ENCODE measurements around the gene SVIP. TPM values are rescaled to one million over a fixed set of nuclear protein-coding genes. Genes with fewer than 3 reads are reported as not detected.

Gene SVIP
- total RNA-seq, 1 donor from 2014 or later = 15.9 TPM

GRCh38 chr11:22860241-22860640 lies 30.6 kb upstream of the SVIP start, which contains the start of gene CCDC179:
TSS of gene CCDC179 (minus strand) at chr11:22860474. CDS start at chr11:22860421, 53 bp downstream.
- TF ChIP-seq CTCF (IDR thresholded peaks at IDR 0.05; ENCODE audit: insufficient read depth, low read depth, low read length) = no peak
- TF ChIP-seq EZH2 (IDR thresholded peaks at IDR 0.05; ENCODE audit: insufficient read depth, low read length) = no peak
- H3K27me3 Mint-ChIP-seq (ENCODE audit: low read depth, unreplicated experiment) = no peaks in the 10 kb centered on the region

GRCh38 chr11:22859756-22860155 lies 30.2 kb upstream of the SVIP start:
- Histone ChIP-seq H3K79me2 (ENCODE audit: insufficient read depth, low read length) (no peaks in the 10 kb centered on the region), H3K27me3 (ENCODE audit: insufficient read depth, low read length) (no peaks in the 10 kb centered on the region), H3K9ac (ENCODE audit: low read length) (no peak overlapping the region), H3K4me2 (ENCODE audit: low read length) (no peak overlapping the region), H2AFZ (ENCODE audit: low read depth, low read length) (no peak overlapping the region), H4K20me1 (ENCODE audit: insufficient read depth, low read length) (no peaks in the 10 kb centered on the region), H3K9me3 (ENCODE audit: insufficient read depth, low read depth, low read length) (no peaks in the 10 kb centered on the region), H3K4me1 (ENCODE audit: insufficient read depth, low read length) (no peaks in the 10 kb centered on the region), H3K27ac (ENCODE audit: low read depth, low read length) (no peak overlapping the region), H3K36me3 (ENCODE audit: insufficient read depth, low read length) (no peaks in the 10 kb centered on the region), H3K4me3 (ENCODE audit: insufficient read depth, low read depth, low read length) (no peak overlapping the region)
- no peak for DNase-seq (ENCODE audit: low read depth)
- TF ChIP-seq EZH2 (IDR thresholded peaks at IDR 0.05; ENCODE audit: insufficient read depth, low read length) (no peak), CTCF (IDR thresholded peaks at IDR 0.05; ENCODE audit: insufficient read depth, low read depth, low read length) (no peak)
- Mint-ChIP-seq H3K9me3 (ENCODE audit: unreplicated experiment) (no peaks in the 10 kb centered on the region), H3K27me3 (ENCODE audit: low read depth, unreplicated experiment) (no peaks in the 10 kb centered on the region), H3K4me1 (ENCODE audit: low read depth, unreplicated experiment) (no peaks in the 10 kb centered on the region), H3K36me3 (ENCODE audit: low read depth, unreplicated experiment) (no peaks in the 10 kb centered on the region), H3K27ac (ENCODE audit: unreplicated experiment) (no peak overlapping the region), H3K4me3 (ENCODE audit: unreplicated experiment) (no peak overlapping the region)
- no peak for FAIRE-seq

More at GRCh38 chr11:22860241-22860640, 30.6 kb upstream of the SVIP start, which contains the start of gene CCDC179:
- Histone ChIP-seq H3K79me2 (ENCODE audit: insufficient read depth, low read length) (no peaks in the 10 kb centered on the region), H4K20me1 (ENCODE audit: insufficient read depth, low read length) (no peaks in the 10 kb centered on the region), H2AFZ (ENCODE audit: low read depth, low read length) (no peak within 1 kb of the TSS), H3K4me2 (ENCODE audit: low read length) (no peak within 1 kb of the TSS), H3K4me3 (ENCODE audit: insufficient read depth, low read depth, low read length) (no peak within 1 kb of the TSS), H3K27me3 (ENCODE audit: insufficient read depth, low read length) (no peaks in the 10 kb centered on the region), H3K9me3 (ENCODE audit: insufficient read depth, low read depth, low read length) (no peaks in the 10 kb centered on the region), H3K9ac (ENCODE audit: low read length) (no peak within 1 kb of the TSS), H3K27ac (ENCODE audit: low read depth, low read length) (no peak within 1 kb of the TSS), H3K4me1 (ENCODE audit: insufficient read depth, low read length) (no peaks in the 10 kb centered on the region), H3K36me3 (ENCODE audit: insufficient read depth, low read length) (no peaks in the 10 kb centered on the region)
- H3K9me3 Mint-ChIP-seq (ENCODE audit: unreplicated experiment) = no peaks in the 10 kb centered on the region
- no peaks in the 10 kb centered on the region for H3K4me1 Mint-ChIP-seq (ENCODE audit: low read depth, unreplicated experiment)
- FAIRE-seq (no peak), DNase-seq (ENCODE audit: low read depth) (no peak)
- H3K36me3 Mint-ChIP-seq (ENCODE audit: low read depth, unreplicated experiment) = no peaks in the 10 kb centered on the region
- no peak within 1 kb of the TSS for H3K4me3 Mint-ChIP-seq (ENCODE audit: unreplicated experiment)
- H3K27ac Mint-ChIP-seq (ENCODE audit: unreplicated experiment) = no peak within 1 kb of the TSS

- H3K36me3 ChIP-seq (ENCODE audit: insufficient read depth, low read length) = no peaks in the 10 kb centered on the region
- no peaks in the 10 kb centered on the region for H3K9me3 Mint-ChIP-seq (ENCODE audit: unreplicated experiment)
- no peaks in the 10 kb centered on the region for H4K20me1 ChIP-seq (ENCODE audit: insufficient read depth, low read length)
- H3K4me1 ChIP-seq (ENCODE audit: insufficient read depth, low read length) = no peaks in the 10 kb centered on the region
- no peak overlapping the region for H3K4me3 Mint-ChIP-seq (ENCODE audit: unreplicated experiment)
- no peak overlapping the region for H3K9ac ChIP-seq (ENCODE audit: low read length)
- no peak overlapping the region for H3K27ac ChIP-seq (ENCODE audit: low read depth, low read length)
- H3K4me3 ChIP-seq (ENCODE audit: insufficient read depth, low read depth, low read length) = no peak overlapping the region
- no peak for DNase-seq (ENCODE audit: low read depth)
- H3K4me2 ChIP-seq (ENCODE audit: low read length) = no peak overlapping the region
- no peak for TF ChIP-seq CTCF (IDR thresholded peaks at IDR 0.05; ENCODE audit: insufficient read depth, low read depth, low read length)
- no peak for TF ChIP-seq EZH2 (IDR thresholded peaks at IDR 0.05; ENCODE audit: insufficient read depth, low read length)
- no peaks in the 10 kb centered on the region for H3K9me3 ChIP-seq (ENCODE audit: insufficient read depth, low read depth, low read length)
- H3K36me3 Mint-ChIP-seq (ENCODE audit: low read depth, unreplicated experiment) = no peaks in the 10 kb centered on the region
- H3K27ac Mint-ChIP-seq (ENCODE audit: unreplicated experiment) = no peak overlapping the region
- no peaks in the 10 kb centered on the region for H3K27me3 ChIP-seq (ENCODE audit: insufficient read depth, low read length)
- H3K79me2 ChIP-seq (ENCODE audit: insufficient read depth, low read length) = no peaks in the 10 kb centered on the region
- H3K27me3 Mint-ChIP-seq (ENCODE audit: low read depth, unreplicated experiment) = no peaks in the 10 kb centered on the region
- no peaks in the 10 kb centered on the region for H3K4me1 Mint-ChIP-seq (ENCODE audit: low read depth, unreplicated experiment)
- no peak for FAIRE-seq
- H2AFZ ChIP-seq (ENCODE audit: low read depth, low read length) = no peak overlapping the region
These were observed 21.9 kb upstream of the SVIP start for GRCh38 chr11:22851477-22851876.
